GM18508 (cell line): ENCODE measurements around the gene NCBP3.
"Not testable (repeated sequence)": the region's sequence is repeated elsewhere in the genome, so short reads cannot be mapped to it uniquely, and the experiment has no call there.

ENCODE experiments used
- ATAC-seq: cut with Tn5 transposase; IDR thresholded peaks from one replicate; pipeline ENCODE4 v1.9.1; 2021; ENCODE audit warnings: moderate number of reproducible peaks; ENCODE audit not compliant: insufficient read depth, unreplicated experiment

The NCBP3 gene

DNA sequence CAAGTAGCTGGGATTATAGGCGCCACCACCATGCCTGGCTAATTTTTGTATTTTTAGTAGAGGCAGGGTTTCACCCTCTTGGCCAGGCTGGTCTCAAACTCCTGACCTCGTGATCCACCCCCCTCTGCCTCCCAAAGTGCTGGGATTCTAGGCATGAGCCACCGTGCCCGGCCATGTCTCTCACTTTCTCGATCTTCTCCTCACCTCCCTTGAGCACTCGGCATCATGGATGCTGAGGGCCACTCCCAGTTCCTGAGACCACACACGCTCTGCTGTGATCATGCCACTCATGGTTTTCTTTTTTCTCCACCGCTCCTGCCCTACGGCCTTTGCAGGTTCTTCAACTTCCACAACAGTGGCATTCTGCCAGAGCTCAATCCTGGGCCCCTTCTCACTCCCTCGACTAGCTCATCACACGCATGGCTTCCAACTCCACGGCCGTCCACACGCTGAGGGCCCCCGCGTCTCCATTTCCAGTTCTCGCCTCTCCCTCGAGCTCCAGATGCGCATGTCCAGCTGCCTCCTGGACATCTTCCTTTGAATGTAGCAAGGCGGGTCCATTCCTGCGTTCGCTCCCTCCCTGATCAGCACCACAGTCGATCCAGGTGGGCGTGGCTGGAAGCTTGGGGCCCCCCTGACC is 5.5 kb upstream of the NCBP3 start:
- ATAC-seq = no peak

DNA sequence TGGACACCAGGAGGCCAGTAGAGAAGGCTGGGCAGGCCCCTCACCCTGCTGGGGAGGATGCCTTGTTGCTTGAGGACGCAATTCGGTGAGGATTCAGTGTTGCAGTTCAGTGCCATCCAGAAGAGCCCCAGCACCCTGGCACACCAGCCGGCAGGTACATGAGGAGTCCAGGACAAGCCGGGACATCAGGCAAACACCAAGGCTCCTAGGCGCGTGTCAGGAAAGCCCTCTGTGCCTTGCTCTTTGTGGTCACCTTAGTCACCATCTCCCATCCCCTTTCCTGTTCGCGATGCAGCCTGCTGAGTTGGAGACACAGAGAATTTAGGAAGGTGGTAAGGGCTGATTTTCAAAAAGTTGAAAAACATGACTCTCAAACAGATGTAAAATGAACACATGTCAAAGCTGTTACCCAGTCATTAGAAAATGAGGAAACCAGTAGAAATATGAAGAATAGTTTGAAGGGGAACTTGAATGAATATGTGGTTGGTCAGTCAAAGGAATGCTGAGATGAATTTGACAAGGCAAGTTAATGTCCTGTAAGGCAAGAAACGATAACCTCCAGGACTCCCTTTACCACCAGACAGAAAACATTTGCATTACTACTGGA is 2.3 kb upstream of the NCBP3 start:
- ATAC-seq = no peak

DNA sequence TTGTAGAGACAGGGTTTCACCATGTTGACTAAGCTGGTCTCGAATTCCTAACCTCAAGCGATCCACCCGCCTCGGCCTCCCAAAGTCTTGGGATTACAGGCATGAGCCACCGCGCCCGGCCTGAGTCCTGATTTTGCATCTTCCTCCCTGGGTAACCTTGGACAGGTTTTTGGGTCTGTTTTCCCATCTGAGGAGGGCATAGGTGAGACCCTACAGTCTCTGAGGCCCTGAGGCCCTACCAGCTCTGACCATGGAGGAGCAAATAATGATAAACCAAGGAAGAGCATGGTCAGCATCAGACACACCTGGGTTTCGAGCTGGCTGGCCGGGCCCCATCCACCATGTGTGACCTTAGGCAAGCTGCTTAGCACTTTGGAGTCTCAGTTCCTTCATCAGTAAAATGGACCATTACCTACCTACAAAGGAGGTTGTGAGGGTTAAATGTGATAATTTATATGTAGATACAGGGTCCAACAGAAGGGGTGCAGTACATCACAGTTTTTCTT is 1.2 kb upstream of the NCBP3 start:
- no peak for ATAC-seq

- ATAC-seq = no peak
Measured at GRCh38 chr17:3846437-3847164, 555 bp upstream of the NCBP3 start.

DNA sequence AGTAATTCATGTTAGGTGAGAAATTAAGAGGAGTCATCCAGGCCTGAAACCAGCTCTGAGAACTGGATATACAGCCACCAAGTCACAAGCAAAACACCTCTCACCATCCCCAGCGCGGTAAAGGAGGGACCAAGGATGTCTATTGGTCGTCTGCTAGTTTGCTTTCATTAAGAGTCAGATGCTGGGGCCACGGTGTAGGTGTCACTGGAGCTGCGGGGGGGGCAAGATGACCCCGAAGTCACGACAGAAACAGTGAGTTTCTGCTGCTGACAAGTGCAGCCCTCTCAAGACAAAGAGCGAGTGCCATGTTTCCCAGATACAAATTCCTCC is 790 bp downstream of the NCBP3 start:
- no peak for ATAC-seq

DNA sequence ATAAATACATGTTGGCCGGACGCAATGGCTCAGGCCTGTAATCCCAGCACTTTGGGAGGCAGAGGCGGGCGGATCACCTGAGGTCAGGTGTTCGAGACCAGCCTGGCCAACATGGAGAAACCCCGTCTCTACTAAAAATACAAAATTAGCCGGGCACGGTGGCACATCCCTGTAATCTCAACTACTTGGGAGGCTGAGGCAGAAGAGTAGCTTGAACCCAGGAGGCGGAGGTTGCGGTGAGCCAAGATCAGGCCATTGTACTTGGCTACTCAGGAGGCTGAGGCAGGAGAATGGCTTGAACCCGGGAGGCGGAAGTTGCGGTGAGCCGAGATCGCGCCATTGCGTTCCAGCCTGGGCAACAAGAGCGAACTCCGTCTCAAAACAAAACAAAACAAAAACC is 1.5 kb downstream of the NCBP3 start:
- ATAC-seq = not testable (repeated sequence)

- no peak for ATAC-seq
Measured at GRCh38 chr17:3843935-3844516, 2.0 kb downstream of the NCBP3 start.

- ATAC-seq = no peak
Measured at GRCh38 chr17:3838206-3838605, 7.8 kb downstream of the NCBP3 start.

- no peak for ATAC-seq
Measured at GRCh38 chr17:3836551-3836950, 9.5 kb downstream of the NCBP3 start.

DNA sequence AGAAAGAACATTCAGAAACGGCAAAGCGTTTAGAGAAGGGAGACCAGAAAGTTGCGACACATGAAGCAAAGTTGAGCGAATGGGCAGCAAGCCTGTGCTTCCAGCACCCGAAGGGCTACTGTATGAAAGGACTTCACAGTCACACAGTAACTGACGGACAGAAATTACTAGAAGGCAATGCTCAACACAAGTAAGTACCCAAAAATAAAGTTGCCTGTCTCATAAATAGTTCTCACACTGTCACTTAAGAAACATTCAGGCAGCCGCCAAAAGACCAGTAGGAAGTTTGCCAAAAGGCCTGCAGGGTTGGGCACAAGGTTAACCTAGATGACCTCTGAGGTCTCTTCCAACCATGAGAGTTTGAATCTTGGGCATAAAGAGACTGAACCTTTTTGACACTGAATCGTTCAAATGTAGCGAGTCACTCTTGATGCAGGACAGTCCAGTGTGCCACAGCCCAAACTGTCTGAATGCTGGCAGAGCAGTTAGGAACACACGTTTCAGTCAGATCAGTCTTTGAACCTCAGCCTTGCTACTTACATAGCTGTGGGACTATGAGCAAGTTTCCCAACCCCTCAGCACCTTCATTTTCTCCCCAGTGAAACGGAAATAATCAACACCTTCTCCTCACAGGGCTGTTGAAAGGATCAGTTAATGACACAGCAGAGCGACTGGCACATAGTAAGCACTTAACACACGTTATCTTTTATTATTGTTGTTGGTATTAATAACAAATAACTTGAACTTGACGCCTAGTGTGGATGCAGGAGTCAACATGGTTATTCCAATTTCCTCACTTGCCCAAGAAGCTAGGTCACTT is 10.4 kb downstream of the NCBP3 start:
- no peak for ATAC-seq

DNA sequence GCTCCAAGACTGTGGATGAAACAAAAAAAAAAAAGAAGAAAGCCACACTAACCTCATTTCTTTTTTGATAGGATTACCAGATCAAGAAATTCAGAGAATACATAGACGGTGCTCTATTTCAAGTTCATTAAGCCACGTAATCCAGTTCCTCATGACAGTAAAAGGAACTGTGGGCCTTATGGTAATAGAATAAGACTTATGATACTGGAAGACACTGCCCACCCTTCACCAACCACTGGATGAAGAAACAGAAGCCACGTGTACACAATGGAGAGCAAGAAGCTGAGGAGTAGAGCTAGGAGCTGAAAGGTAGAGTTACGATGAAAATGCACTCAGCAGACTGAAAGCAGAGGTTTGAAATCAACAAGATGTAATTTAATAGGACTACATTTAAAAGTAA is 11.2 kb downstream of the NCBP3 start:
- no peak for ATAC-seq

DNA sequence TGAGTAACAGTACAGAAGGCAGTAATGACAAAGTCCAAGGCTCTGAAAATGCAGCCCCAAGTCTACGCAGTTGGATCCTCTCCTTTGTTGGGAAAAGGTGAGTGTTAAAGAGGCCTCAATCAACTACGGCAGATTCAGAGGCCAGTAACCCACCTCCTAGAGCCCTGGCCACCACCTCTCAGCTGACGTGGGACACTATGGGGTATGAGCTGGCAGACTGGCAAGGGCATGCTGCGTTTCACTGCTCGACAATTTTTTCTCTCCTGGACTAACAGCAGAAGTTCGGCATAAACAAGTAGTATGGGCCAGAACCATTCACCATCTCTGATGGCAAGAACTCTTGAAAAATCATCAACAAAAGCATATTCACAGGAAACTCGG is 17.2 kb downstream of the NCBP3 start:
- no peak for ATAC-seq

GRCh38 chr17:3828151-3828851 is 17.7 kb downstream of the NCBP3 start:
- ATAC-seq = no peak

- ATAC-seq = no peak
Measured at GRCh38 chr17:3827124-3827773, 18.8 kb downstream of the NCBP3 start.

DNA sequence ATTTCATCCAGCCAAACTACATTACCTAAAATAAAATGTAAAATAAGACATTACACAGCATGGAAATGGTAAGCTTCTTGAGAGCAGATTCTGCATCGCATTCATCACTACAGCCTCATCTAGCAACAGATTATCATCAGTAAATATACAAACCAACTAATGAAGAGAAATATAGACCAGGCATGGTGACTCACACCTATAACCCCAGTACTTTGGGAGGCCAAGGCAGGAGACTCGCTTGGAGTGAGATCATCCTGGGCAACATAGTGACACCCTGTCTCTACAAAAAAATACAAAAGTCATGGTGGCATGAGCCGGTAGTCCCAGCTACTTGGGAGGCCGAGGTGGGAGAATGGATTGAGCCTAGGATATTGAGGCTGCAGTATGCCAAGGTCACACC is 19.9 kb downstream of the NCBP3 start:
- no peak for ATAC-seq

- no peak for ATAC-seq
Measured at GRCh38 chr17:3821101-3821500, 24.9 kb downstream of the NCBP3 start.

DNA sequence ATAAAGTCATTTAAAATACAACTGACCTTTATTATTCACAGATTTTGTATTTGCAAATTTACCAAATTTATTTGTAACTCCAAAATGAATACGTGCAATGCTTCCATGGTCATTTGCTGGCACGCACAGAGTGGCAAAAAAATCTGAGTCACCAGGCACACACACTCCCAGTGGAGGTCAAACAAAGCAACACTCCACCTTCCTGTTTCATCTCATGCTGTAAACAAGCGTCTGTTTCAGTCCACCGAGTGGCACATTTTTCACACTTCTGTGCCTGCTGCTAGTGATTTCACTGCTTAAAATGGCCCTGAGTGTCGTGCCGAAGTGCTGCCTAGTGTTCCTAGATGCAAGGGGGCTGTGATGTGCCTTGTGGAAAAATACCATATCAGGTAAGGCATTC is 27.3 kb downstream of the NCBP3 start:
- no peak for ATAC-seq

GRCh38 chr17:3817851-3818605 is 28.0 kb downstream of the NCBP3 start:
- ATAC-seq = no peak

GRCh38 chr17:3815925-3816324 is 30.1 kb downstream of the NCBP3 start:
- no peak for ATAC-seq
